HAP-1 (cell line): ENCODE data around the gene GJA3.
A peak's percentile ranks its signal among the peaks of the same experiment; 100 is the strongest.

ENCODE experiments used
- DNase-seq, 2 experiments: peaks; one replicate each; pipeline ENCODE4 v3.0.0-alpha.2; 2016 to 2020; ENCODE audit warnings: low spot score in 2 of 2
- H3K27me3 ChIP-seq: fragments of 250-450 bp; sonication (Bioruptor Pico); 2 replicates; pipeline ENCODE4 v1.5.1; 2020; ENCODE audit warnings: low read depth, mild to moderate bottlenecking, moderate library complexity
- H3K36me3 ChIP-seq: fragments of 250-450 bp; sonication (Bioruptor Pico); replicated peaks from 2 replicates; pipeline ENCODE4 v1.5.1; 2020; ENCODE audit warnings: mild to moderate bottlenecking
- H3K4me1 ChIP-seq: fragments of 250-450 bp; sonication (Bioruptor Pico); 2 replicates; pipeline ENCODE4 v1.5.1; 2020; ENCODE audit warnings: mild to moderate bottlenecking
- H3K4me3 ChIP-seq: fragments of 250-450 bp; sonication (Bioruptor Pico); 2 replicates; pipeline ENCODE4 v1.5.1; 2020; ENCODE audit warnings: mild to moderate bottlenecking, moderate library complexity
- H3K9me3 ChIP-seq: fragments of 250-450 bp; sonication (Bioruptor Pico); 2 replicates; pipeline ENCODE4 v1.5.1; 2020; ENCODE audit warnings: mild to moderate bottlenecking, moderate library complexity
- in situ Hi-C: fragments of 300-500 bp; cut with MboI; formaldehyde crosslinking; loops from 3 replicates; pipeline ENCODE4 v1.14.3; 2020; ENCODE audit warnings: low sequenced_read_pairs, inconsistent platforms, mixed read lengths

GJA3 gene

GRCh38 chr13:20191311-20192157, 30.7 kb upstream of the GJA3 start:
- in situ Hi-C loops = loop anchor here (25.0 kb wide), 1 partner anchor 646 kb away; no protein-coding TSS in a partner anchor
- Histone ChIP-seq H3K4me1 (no peaks in the 10 kb centered on the region; the same call in none of the 2 replicates), H3K36me3 (no peaks in the 10 kb centered on the region), H3K27me3 (peaks cover 36% of the 10 kb centered on the region), H3K4me3 (peak overlapping the region; percentile 37), H3K9me3 (no peaks in the 10 kb centered on the region)
- DNase-seq = no peak

- in situ Hi-C loops = loop anchor here (25.0 kb wide), 1 partner anchor 647 kb away; no protein-coding TSS in a partner anchor
- Histone ChIP-seq H3K27me3 (peaks cover 27% of the 10 kb centered on the region), H3K36me3 (no peaks in the 10 kb centered on the region), H3K9me3 (no peaks in the 10 kb centered on the region), H3K4me1 (no peaks in the 10 kb centered on the region; the same call in none of the 2 replicates), H3K4me3 (no peak overlapping the region)
- no peak for DNase-seq
These were observed 29.8 kb upstream of the GJA3 start for GRCh38 chr13:20190481-20191310.

- no peak for DNase-seq
- Histone ChIP-seq H3K4me1 (no peaks in the 10 kb centered on the region; the same call in none of the 2 replicates), H3K9me3 (no peaks in the 10 kb centered on the region), H3K27me3 (peaks cover 21% of the 10 kb centered on the region), H3K4me3 (no peak overlapping the region), H3K36me3 (no peaks in the 10 kb centered on the region)
- in situ Hi-C loops = loop anchor here (25.0 kb wide), 1 partner anchor 647 kb away; no protein-coding TSS in a partner anchor
These were observed 29.2 kb upstream of the GJA3 start for GRCh38 chr13:20190076-20190475.

- peak in 1 of 2 experiments; percentile 23 for DNase-seq
- no peaks in the 10 kb centered on the region for H3K9me3 ChIP-seq
- in situ Hi-C loops = loop anchor here (10.0 to 25.0 kb wide), 2 partner anchors 648 to 736 kb away; no protein-coding TSS in a partner anchor
- no peaks in the 10 kb centered on the region for H3K36me3 ChIP-seq
- H3K27me3 ChIP-seq = peaks cover 9% of the 10 kb centered on the region
- H3K4me1 ChIP-seq = no peaks in the 10 kb centered on the region; the same call in none of the 2 replicates
- no peak overlapping the region for H3K4me3 ChIP-seq
These were observed 28.1 kb upstream of the GJA3 start for GRCh38 chr13:20188667-20189553.

- Histone ChIP-seq H3K9me3 (no peaks in the 10 kb centered on the region), H3K4me1 (no peaks in the 10 kb centered on the region), H3K4me3 (no peak overlapping the region), H3K36me3 (no peaks in the 10 kb centered on the region), H3K27me3 (no peaks in the 10 kb centered on the region)
- in situ Hi-C loops = loop anchor here (10.0 to 25.0 kb wide), 2 partner anchors 651 to 738 kb away; no protein-coding TSS in a partner anchor
- no peak for DNase-seq
These were observed 25.9 kb upstream of the GJA3 start for GRCh38 chr13:20186771-20187170.

- no peak for DNase-seq
- in situ Hi-C loops = loop anchor here (10.0 to 25.0 kb wide), 2 partner anchors 652 to 739 kb away; no protein-coding TSS in a partner anchor
These were observed 24.7 kb upstream of the GJA3 start for GRCh38 chr13:20185366-20186056.

GRCh38 chr13:20182231-20182846, 21.5 kb upstream of the GJA3 start:
- Histone ChIP-seq H3K36me3 (no peaks in the 10 kb centered on the region), H3K4me1 (no peaks in the 10 kb centered on the region), H3K4me3 (no peak overlapping the region), H3K27me3 (peaks cover 4% of the 10 kb centered on the region; the same call in 1 of the 2 replicates), H3K9me3 (no peaks in the 10 kb centered on the region)
- in situ Hi-C loops = loop anchor here (10.0 to 25.0 kb wide), 2 partner anchors 655 to 742 kb away; no protein-coding TSS in a partner anchor
- DNase-seq = peak; percentile 69 to 79

More at GRCh38 chr13:20185366-20186056, 24.7 kb upstream of the GJA3 start:
- Histone ChIP-seq H3K36me3 (no peaks in the 10 kb centered on the region), H3K4me3 (no peak overlapping the region), H3K4me1 (no peaks in the 10 kb centered on the region), H3K27me3 (no peaks in the 10 kb centered on the region; the same call in 1 of the 2 replicates), H3K9me3 (no peaks in the 10 kb centered on the region)

GRCh38 chr13:20181188-20181587, 20.3 kb upstream of the GJA3 start:
- Histone ChIP-seq H3K9me3 (no peaks in the 10 kb centered on the region), H3K4me3 (no peak overlapping the region), H3K4me1 (no peaks in the 10 kb centered on the region), H3K27me3 (peaks cover 4% of the 10 kb centered on the region; the same call in 1 of the 2 replicates), H3K36me3 (no peaks in the 10 kb centered on the region)
- no peak for DNase-seq
- in situ Hi-C loops = loop anchor here (10.0 to 25.0 kb wide), 2 partner anchors 656 to 744 kb away; no protein-coding TSS in a partner anchor

GRCh38 chr13:20178156-20178555, 17.3 kb upstream of the GJA3 start:
- DNase-seq = no peak
- in situ Hi-C loops = loop anchor here (25.0 kb wide), 1 partner anchor 659 kb away; no protein-coding TSS in a partner anchor
- Histone ChIP-seq H3K27me3 (peaks cover 4% of the 10 kb centered on the region; the same call in 1 of the 2 replicates), H3K4me3 (no peak overlapping the region), H3K4me1 (peaks cover 2% of the 10 kb centered on the region; the same call in 1 of the 2 replicates), H3K9me3 (no peaks in the 10 kb centered on the region), H3K36me3 (no peaks in the 10 kb centered on the region)

GRCh38 chr13:20177049-20177831, 16.4 kb upstream of the GJA3 start:
- in situ Hi-C loops = loop anchor here (25.0 kb wide), 1 partner anchor 660 kb away; no protein-coding TSS in a partner anchor
- Histone ChIP-seq H3K4me3 (no peak overlapping the region), H3K4me1 (peaks cover 2% of the 10 kb centered on the region; the same call in 1 of the 2 replicates), H3K36me3 (no peaks in the 10 kb centered on the region), H3K9me3 (no peaks in the 10 kb centered on the region), H3K27me3 (peaks cover 4% of the 10 kb centered on the region; the same call in 1 of the 2 replicates)
- no peak for DNase-seq
